Panc1 (cell line): Measurements from ENCODE around the gene CASP6. TPM values are rescaled to one million over a fixed set of nuclear protein-coding genes. Genes with fewer than 3 reads are reported as not detected.
"Not testable (repeated sequence)": the region's sequence is repeated elsewhere in the genome, so short reads cannot be mapped to it uniquely, and the experiment has no call there.

ENCODE experiments used
- ATAC-seq: fragments of 200-7000 bp; cut with Tn5 transposase; 2 replicates; pipeline ENCODE4 v1.9.1; 2020; ENCODE audit warnings: mild to moderate bottlenecking, moderate library complexity
- BruUV-seq: library from RNA; stranded (reverse); fragments of 400-500 nt; replicated peaks from 2 replicates; lab custom pipeline; 2021; lab: Mats Ljungman, UMichigan
- CTCF ChIA-PET: fragments of 300-600 bp; sonication (Branson Sonifier 250); formaldehyde crosslinking; loops from one replicate; lab custom pipeline; 2022; ENCODE audit warnings: antibody characterized with exemption; lab: Charles Lee
- POLR2A ChIA-PET: fragments of 300-600 bp; sonication (Branson Sonifier 250); formaldehyde crosslinking; loops from one replicate; lab custom pipeline; 2022; ENCODE audit warnings: antibody characterized with exemption; lab: Charles Lee
- DNase-seq: peaks from one replicate; pipeline ENCODE4 v3.0.0-alpha.2; 2010; ENCODE audit warnings: low read depth, low spot score
- H3K27ac ChIP-seq: 2 replicates; pipeline ENCODE4 v1.5.1; 2011; ENCODE audit warnings: mild to moderate bottlenecking, low read length, inconsistent platforms
- H3K27me3 ChIP-seq: fragments of 200-500 bp; sonication (Bioruptor generic); 2 replicates; pipeline ENCODE4 v1.6.0; 2014; ENCODE audit warnings: low read length, inconsistent platforms; ENCODE audit not compliant: control insufficient read depth, insufficient read depth
- H3K36me3 ChIP-seq: fragments of 200-500 bp; sonication (Bioruptor generic); 2 replicates; pipeline ENCODE4 v1.5.1; 2014; ENCODE audit warnings: inconsistent platforms, mild to moderate bottlenecking, low read length, moderate library complexity; ENCODE audit not compliant: control insufficient read depth, insufficient read depth
- H3K4me1 ChIP-seq: 2 replicates; pipeline ENCODE4 v1.5.1; 2011; ENCODE audit warnings: inconsistent platforms, mild to moderate bottlenecking, low read length, moderate library complexity; ENCODE audit not compliant: control insufficient read depth, insufficient read depth
- H3K4me3 ChIP-seq, 2 experiments: 2 replicates each; pipeline ENCODE4 v1.5.1; 2011 to 2012; ENCODE audit warnings: low read depth in 2 of 2, low read length in 2 of 2, mild to moderate bottlenecking in 2 of 2, inconsistent platforms in 1 of 2, moderate library complexity in 1 of 2
- H3K9me3 ChIP-seq: fragments of 200-500 bp; sonication (Bioruptor generic); 2 replicates; pipeline ENCODE4 v1.5.1; 2014; ENCODE audit warnings: low read depth, mild to moderate bottlenecking, inconsistent platforms, low read length, moderate library complexity; ENCODE audit not compliant: control insufficient read depth, insufficient read depth
- CTCF ChIP-seq: fragments of 450-650 bp; IDR thresholded peaks from 2 replicates; pipeline ENCODE4 v1.5.1; 2017; ENCODE audit warnings: mild to moderate bottlenecking
- POLR2AphosphoS5 ChIP-seq: IDR thresholded peaks from 2 replicates; pipeline ENCODE4 v1.6.1; 2012; ENCODE audit warnings: mild to moderate bottlenecking, low read depth, low read length, moderate library complexity
- REST ChIP-seq, 2 experiments: IDR thresholded peaks; 2 replicates each; pipeline ENCODE4 v1.6.1; 2011 to 2012; ENCODE audit warnings: low read depth in 2 of 2, control low read depth in 1 of 2, low read length in 1 of 2, mild to moderate bottlenecking in 1 of 2, moderate library complexity in 1 of 2; ENCODE audit not compliant: insufficient read depth in 1 of 2
- SIN3A ChIP-seq: IDR thresholded peaks from 2 replicates; pipeline ENCODE4 v1.6.1; 2012; ENCODE audit warnings: low read depth, mild to moderate bottlenecking, low read length, moderate library complexity, borderline replicate concordance; ENCODE audit not compliant: insufficient read depth
- TCF7L2 ChIP-seq: IDR thresholded peaks from 2 replicates; pipeline ENCODE4 v1.6.1; 2011; ENCODE audit warnings: mild to moderate bottlenecking, low read depth, low read length, inconsistent platforms
- in situ Hi-C: cut with HindIII; loops from 2 replicates; pipeline ENCODE4 v1.10.0; 2016; ENCODE audit warnings: low sequenced_read_pairs, low pct_unique_long_range_greater_than_20kb
- intact Hi-C: fragments of 100-400 bp; cut with micrococcal nuclease; formaldehyde crosslinking; loops from one replicate; pipeline ENCODE4 v1.10.0; 2022; ENCODE audit not compliant: unreplicated experiment
- total RNA-seq: library from RNA; stranded (reverse); gene quantifications from one replicate; pipeline ENCODE4 v1.2.1, GENCODE V29; 2021; ENCODE audit not compliant: unreplicated experiment

The CASP6 gene
- total RNA-seq, 1 experiment from 2014 or later, result 15.2 TPM

GRCh38 chr4:109683621-109684253 lies 19.5 kb downstream of the CASP6 start:
- TF ChIP-seq POLR2AphosphoS5 (no peak), TCF7L2 (no peak), SIN3A (no peak), CTCF (no peak), REST (IDR thresholded peaks at IDR 0.05; ENCODE audit: insufficient read depth in 1 of 2, low read depth in 2 of 2, low read length in 1 of 2) (no peak)
- ChIA-PET CTCF (no interaction called here), POLR2A (no interaction called here)
- H3K4me1 ChIP-seq, result no peaks in the 10 kb centered on the region
- in situ Hi-C loops, result no loop called here
- no TSS peak for BruUV-seq
- DNase-seq (no peak), ATAC-seq (no peak)
- no peaks in the 10 kb centered on the region for H3K9me3 ChIP-seq
- H3K27me3 ChIP-seq, result no peaks in the 10 kb centered on the region
- H3K27ac ChIP-seq, result no peak overlapping the region
- intact Hi-C loops, result no loop called here
- H3K36me3 ChIP-seq, result no peaks in the 10 kb centered on the region; the same call in 1 of the 2 replicates
- H3K4me3 ChIP-seq, result no peak overlapping the region

- Histone ChIP-seq H3K4me3 (no peak overlapping the region), H3K36me3 (no peaks in the 10 kb centered on the region; the same call in 1 of the 2 replicates), H3K9me3 (no peaks in the 10 kb centered on the region), H3K4me1 (no peaks in the 10 kb centered on the region), H3K27ac (no peak overlapping the region), H3K27me3 (no peaks in the 10 kb centered on the region)
- POLR2A ChIA-PET, result no interaction called here
- CTCF ChIA-PET, result no interaction called here
- DNase-seq, result no peak
- in situ Hi-C loops (no loop called here), intact Hi-C loops (no loop called here)
- no TSS peak for BruUV-seq
- TF ChIP-seq TCF7L2, result no peak
- no peak for TF ChIP-seq POLR2AphosphoS5
- TF ChIP-seq CTCF, result no peak
- no peak for TF ChIP-seq SIN3A
- TF ChIP-seq REST (IDR thresholded peaks at IDR 0.05; ENCODE audit: insufficient read depth in 1 of 2, low read depth in 2 of 2, low read length in 1 of 2), result no peak
- no peak for ATAC-seq
Measured at GRCh38 chr4:109682875-109683274, 20.4 kb downstream of the CASP6 start.

- H3K4me1 ChIP-seq, BruUV-seq, intact Hi-C loops, H3K36me3 ChIP-seq, H3K9me3 ChIP-seq, H3K27me3 ChIP-seq, CTCF ChIA-PET, POLR2A ChIA-PET, ATAC-seq, H3K27ac ChIP-seq, DNase-seq, H3K4me3 ChIP-seq, in situ Hi-C loops: not testable (repeated sequence)
Measured at GRCh38 chr4:109678925-109679324, 24.3 kb downstream of the CASP6 start.
